GM18870 (cell line): ENCODE results near the gene GAPDH.
"Not testable (repeated sequence)": the region's sequence is repeated elsewhere in the genome, so short reads cannot be mapped to it uniquely, and the experiment has no call there.

ENCODE experiments used
- ATAC-seq: cut with Tn5 transposase; IDR thresholded peaks from one replicate; pipeline ENCODE4 v1.9.1; 2021; ENCODE audit warnings: moderate library complexity; ENCODE audit not compliant: unreplicated experiment

The GAPDH gene

GRCh38 chr12:6528539-6529235 lies 5.6 kb upstream of the GAPDH start:
- no peak for ATAC-seq

GRCh38 chr12:6529291-6529737 lies 5.0 kb upstream of the GAPDH start:
- no peak for ATAC-seq

GRCh38 chr12:6530576-6531260 lies 3.6 kb upstream of the GAPDH start:
- ATAC-seq: no peak

GRCh38 chr12:6532051-6532926 lies 2.0 kb upstream of the GAPDH start:
- ATAC-seq: no peak

- no peak for ATAC-seq
Observed at GRCh38 chr12:6532927-6533652, 1.2 kb upstream of the GAPDH start.

- ATAC-seq: no peak
Observed at GRCh38 chr12:6533653-6533922, 729 bp upstream of the GAPDH start.

- ATAC-seq: no peak
Observed at GRCh38 chr12:6534695-6534944, 303 bp downstream of the GAPDH start.

GRCh38 chr12:6534945-6535696 lies 804 bp downstream of the GAPDH start:
- peak; percentile 10 for ATAC-seq

- no peak for ATAC-seq
Observed at GRCh38 chr12:6535697-6535946, 1.3 kb downstream of the GAPDH start.

- ATAC-seq: no peak
Observed at GRCh38 chr12:6535960-6536847, 1.9 kb downstream of the GAPDH start.

GRCh38 chr12:6536894-6537579 lies 2.7 kb downstream of the GAPDH start:
- ATAC-seq: no peak

- not testable (repeated sequence) for ATAC-seq
Observed at GRCh38 chr12:6537580-6538419, 3.5 kb downstream of the GAPDH start.

GRCh38 chr12:6538420-6539313 lies 4.3 kb downstream of the GAPDH start:
- no peak for ATAC-seq

GRCh38 chr12:6539314-6539682 lies 5.0 kb downstream of the GAPDH start:
- no peak for ATAC-seq

GRCh38 chr12:6539707-6540134 lies 5.4 kb downstream of the GAPDH start:
- ATAC-seq: no peak

- no peak for ATAC-seq
Observed at GRCh38 chr12:6540181-6540877, 6.0 kb downstream of the GAPDH start.
